Subcutaneous adipose tissue (tissue), 4 donors: ENCODE results near the gene AMDHD2. TPM values are rescaled to one million over a fixed set of nuclear protein-coding genes. Genes with fewer than 3 reads are reported as not detected.

Experiments used
- CTCF ChIP-seq: fragments of 450-650 bp; IDR thresholded peaks from one replicate; pipeline ENCODE4 v1.5.1; 2016; ENCODE audit warnings: low read depth, mild to moderate bottlenecking, control low read depth, antibody characterized with exemption, moderate library complexity
- total RNA-seq, 4 donors: library from RNA; depleted of rRNA; stranded (reverse); fragments of >200 nt; gene quantifications; one replicate each; pipeline ENCODE4 v1.1.0, GENCODE V29; 2016

AMDHD2 gene
- total RNA-seq, 4 donors from 2014 or later: 19.4 to 60.5 (median 42.9) TPM

- TF ChIP-seq CTCF: no peak
Observed at GRCh38 chr16:2511996-2512734, 8.0 kb upstream of the AMDHD2 start.

- TF ChIP-seq CTCF: no peak
Observed at GRCh38 chr16:2512735-2513404, 7.3 kb upstream of the AMDHD2 start.

GRCh38 chr16:2513405-2514332 is 6.5 kb upstream of the AMDHD2 start, which contains the start of gene ATP6V0C:
TSS of gene ATP6V0C (plus strand) at chr16:2513952. CDS start at chr16:2514104, 152 bp downstream.
- TF ChIP-seq CTCF: no peak

GRCh38 chr16:2514333-2515179 is 5.6 kb upstream of the AMDHD2 start:
- no peak for TF ChIP-seq CTCF

GRCh38 chr16:2515180-2515851 is 4.9 kb upstream of the AMDHD2 start:
- TF ChIP-seq CTCF: no peak
